ENCODE results near the gene RASL11A. TPM values are rescaled to one million over a fixed set of nuclear protein-coding genes. Genes with fewer than 3 reads are reported as not detected.
"Not testable (repeated sequence)": the region's sequence is repeated elsewhere in the genome, so short reads cannot be mapped to it uniquely, and the experiment has no call there.

The RASL11A gene
- total RNA-seq, 1 donor from 2014 or later, result 74.9 TPM

- Histone ChIP-seq H3K9me3 (no peaks in the 10 kb centered on the region), H3K4me1 (no peaks in the 10 kb centered on the region), H3K4me3 (no peak overlapping the region), H3K36me3 (no peaks in the 10 kb centered on the region), H3K27me3 (no peaks in the 10 kb centered on the region), H3K27ac (no peak overlapping the region)
- intact Hi-C loops (cut with DNase I), result no loop called here
- no peak for DNase-seq (ENCODE audit: extremely low spot score in 2 of 2)
- TF ChIP-seq, protein P1, sequence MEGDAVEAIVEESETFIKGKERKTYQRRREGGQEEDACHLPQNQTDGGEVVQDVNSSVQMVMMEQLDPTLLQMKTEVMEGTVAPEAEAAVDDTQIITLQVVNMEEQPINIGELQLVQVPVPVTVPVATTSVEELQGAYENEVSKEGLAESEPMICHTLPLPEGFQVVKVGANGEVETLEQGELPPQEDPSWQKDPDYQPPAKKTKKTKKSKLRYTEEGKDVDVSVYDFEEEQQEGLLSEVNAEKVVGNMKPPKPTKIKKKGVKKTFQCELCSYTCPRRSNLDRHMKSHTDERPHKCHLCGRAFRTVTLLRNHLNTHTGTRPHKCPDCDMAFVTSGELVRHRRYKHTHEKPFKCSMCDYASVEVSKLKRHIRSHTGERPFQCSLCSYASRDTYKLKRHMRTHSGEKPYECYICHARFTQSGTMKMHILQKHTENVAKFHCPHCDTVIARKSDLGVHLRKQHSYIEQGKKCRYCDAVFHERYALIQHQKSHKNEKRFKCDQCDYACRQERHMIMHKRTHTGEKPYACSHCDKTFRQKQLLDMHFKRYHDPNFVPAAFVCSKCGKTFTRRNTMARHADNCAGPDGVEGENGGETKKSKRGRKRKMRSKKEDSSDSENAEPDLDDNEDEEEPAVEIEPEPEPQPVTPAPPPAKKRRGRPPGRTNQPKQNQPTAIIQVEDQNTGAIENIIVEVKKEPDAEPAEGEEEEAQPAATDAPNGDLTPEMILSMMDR (IDR thresholded peaks at IDR 0.05), result no peak
- TF ChIP-seq POLR2AphosphoS5 (IDR thresholded peaks at IDR 0.05; ENCODE audit: insufficient read depth in 1 of 2, low read depth in 1 of 2), result no peak
- TF ChIP-seq POLR2A (IDR thresholded peaks at IDR 0.05), result no peak
Measured at GRCh38 chr13:27289011-27289665, 18.5 kb downstream of the RASL11A start.

DNA sequence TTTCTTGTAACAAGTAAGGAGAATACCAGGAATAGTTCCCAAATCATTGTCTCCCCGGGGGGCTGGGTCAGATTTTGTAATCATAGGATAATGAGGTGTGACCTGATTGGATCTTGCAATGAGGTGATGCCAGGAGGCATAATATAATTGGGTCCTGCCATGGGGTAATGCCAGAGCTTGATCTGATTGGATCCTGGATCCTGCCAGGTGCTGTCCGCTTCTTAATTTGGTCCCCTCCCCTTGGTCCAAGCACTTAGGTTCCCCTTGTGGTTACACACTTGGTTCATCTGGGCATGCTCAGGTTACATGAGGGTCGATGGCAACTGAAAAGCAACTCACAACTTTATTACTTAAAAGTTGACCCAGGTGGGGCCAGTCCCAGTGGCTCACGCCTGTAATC, 20.1 kb downstream of the RASL11A start:
- TF ChIP-seq POLR2A (IDR thresholded peaks at IDR 0.05) (no peak), POLR2AphosphoS5 (IDR thresholded peaks at IDR 0.05; ENCODE audit: insufficient read depth in 1 of 2, low read depth in 1 of 2) (no peak)
- TF ChIP-seq, protein P1 (IDR thresholded peaks at IDR 0.05), result no peak
- intact Hi-C loops (cut with DNase I), result no loop called here
- no peak overlapping the region for H3K4me3 ChIP-seq
- H3K27ac ChIP-seq, result no peak overlapping the region
- DNase-seq (ENCODE audit: extremely low spot score in 2 of 2), result no peak
- no peaks in the 10 kb centered on the region for H3K4me1 ChIP-seq
- H3K36me3 ChIP-seq, result no peaks in the 10 kb centered on the region
- no peaks in the 10 kb centered on the region for H3K27me3 ChIP-seq
- H3K9me3 ChIP-seq, result no peaks in the 10 kb centered on the region

- H3K4me1 ChIP-seq; H3K27me3 ChIP-seq; intact Hi-C loops (cut with DNase I); H3K36me3 ChIP-seq; H3K4me3 ChIP-seq; DNase-seq (ENCODE audit: extremely low spot score in 2 of 2); H3K27ac ChIP-seq; H3K9me3 ChIP-seq: not testable (repeated sequence)
Measured at GRCh38 chr13:27291967-27292366, 21.3 kb downstream of the RASL11A start.

- no peaks in the 10 kb centered on the region for H3K4me1 ChIP-seq
- no peak overlapping the region for H3K27ac ChIP-seq
- TF ChIP-seq, protein P1 (IDR thresholded peaks at IDR 0.05), result no peak
- no peak for TF ChIP-seq POLR2AphosphoS5 (IDR thresholded peaks at IDR 0.05; ENCODE audit: insufficient read depth in 1 of 2, low read depth in 1 of 2)
- TF ChIP-seq POLR2A (IDR thresholded peaks at IDR 0.05), result no peak
- H3K27me3 ChIP-seq, result no peaks in the 10 kb centered on the region
- H3K36me3 ChIP-seq, result no peaks in the 10 kb centered on the region
- H3K4me3 ChIP-seq, result no peak overlapping the region
- H3K9me3 ChIP-seq, result no peaks in the 10 kb centered on the region
- no peak for DNase-seq (ENCODE audit: extremely low spot score in 2 of 2)
- intact Hi-C loops (cut with DNase I), result no loop called here
Measured at GRCh38 chr13:27293076-27293691, 22.6 kb downstream of the RASL11A start.

DNA sequence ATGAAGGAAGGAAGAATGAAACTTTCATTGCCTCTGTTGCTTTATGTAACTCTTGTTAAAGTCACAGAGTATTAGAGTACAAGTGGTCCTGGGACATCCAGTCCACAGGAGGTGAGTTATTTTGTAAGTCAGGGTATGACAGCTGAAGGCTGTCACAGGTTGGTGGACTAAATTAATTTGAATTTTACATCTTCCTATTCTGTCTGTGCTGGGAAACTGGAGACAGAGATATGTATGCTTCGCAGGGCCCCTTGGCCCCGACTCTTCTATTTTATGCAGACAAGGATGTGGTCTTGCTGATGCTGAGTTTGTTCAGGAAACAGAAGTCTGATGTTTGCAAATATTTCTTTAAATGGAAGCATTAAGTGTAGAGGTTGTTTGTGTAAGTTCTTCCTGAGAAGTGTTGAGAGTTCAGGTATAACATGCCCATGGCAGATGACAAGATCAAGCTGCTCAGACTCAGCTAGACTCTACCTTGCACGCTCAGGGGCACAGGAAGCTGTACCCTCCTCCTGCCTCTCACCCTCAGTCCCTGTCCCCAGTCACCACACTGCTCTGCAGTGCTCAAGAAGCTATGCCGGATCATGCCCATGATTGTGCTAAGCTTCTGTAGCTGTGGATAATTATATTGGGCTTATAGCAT, 23.4 kb downstream of the RASL11A start:
- Histone ChIP-seq H3K27me3 (no peaks in the 10 kb centered on the region), H3K4me3 (no peak overlapping the region), H3K27ac (no peak overlapping the region), H3K4me1 (no peaks in the 10 kb centered on the region), H3K9me3 (no peaks in the 10 kb centered on the region), H3K36me3 (no peaks in the 10 kb centered on the region)
- TF ChIP-seq POLR2A (IDR thresholded peaks at IDR 0.05), result no peak
- TF ChIP-seq, protein P1 (IDR thresholded peaks at IDR 0.05), result no peak
- TF ChIP-seq POLR2AphosphoS5 (IDR thresholded peaks at IDR 0.05; ENCODE audit: insufficient read depth in 1 of 2, low read depth in 1 of 2), result no peak
- intact Hi-C loops (cut with DNase I), result no loop called here
- no peak for DNase-seq (ENCODE audit: extremely low spot score in 2 of 2)

All from vagina (tissue), 2 donors.